Measurements from ENCODE around the gene FAR1.
"Not testable (repeated sequence)": the region's sequence is repeated elsewhere in the genome, so short reads cannot be mapped to it uniquely, and the experiment has no call there.

Gene FAR1

GRCh38 chr11:13702071-13702470 is 33.6 kb downstream of the FAR1 start:
- FAIRE-seq: no peak
- DNase-seq (ENCODE audit: low spot score): no peak

- no peak for DNase-seq (ENCODE audit: low spot score)
- no peak for FAIRE-seq
These were observed 37.2 kb downstream of the FAR1 start for GRCh38 chr11:13705710-13706109.

- no peak for FAIRE-seq
These were observed 45.5 kb downstream of the FAR1 start for GRCh38 chr11:13713982-13714381.

GRCh38 chr11:13717331-13717730 is 48.9 kb downstream of the FAR1 start:
- FAIRE-seq (no peak), DNase-seq (ENCODE audit: low spot score) (no peak)

More at GRCh38 chr11:13713982-13714381, 45.5 kb downstream of the FAR1 start:
- no peak for DNase-seq (ENCODE audit: low spot score)

GRCh38 chr11:13718394-13718793 is 49.9 kb downstream of the FAR1 start:
- FAIRE-seq (no peak), DNase-seq (ENCODE audit: low spot score) (no peak)

- FAIRE-seq (no peak), DNase-seq (ENCODE audit: low spot score) (no peak)
These were observed 52.5 kb downstream of the FAR1 start for GRCh38 chr11:13720940-13721339.

GRCh38 chr11:13721760-13722159 is 53.3 kb downstream of the FAR1 start:
- no peak for DNase-seq (ENCODE audit: low spot score)
- no peak for FAIRE-seq

GRCh38 chr11:13726456-13726855 is 58.0 kb downstream of the FAR1 start:
- DNase-seq (ENCODE audit: low spot score) (no peak), FAIRE-seq (no peak)

GRCh38 chr11:13728076-13728475 is 59.6 kb downstream of the FAR1 start:
- DNase-seq (ENCODE audit: low spot score) (no peak), FAIRE-seq (no peak)

- DNase-seq (ENCODE audit: low spot score) (no peak), FAIRE-seq (no peak)
These were observed 66.1 kb downstream of the FAR1 start for GRCh38 chr11:13734530-13734929.

- no peak for FAIRE-seq
- DNase-seq (ENCODE audit: low spot score): no peak
These were observed 76.7 kb downstream of the FAR1 start for GRCh38 chr11:13745165-13745564.

GRCh38 chr11:13753316-13753715 is 84.8 kb downstream of the FAR1 start:
- not testable (repeated sequence) for DNase-seq (ENCODE audit: low spot score); FAIRE-seq

- FAIRE-seq (no peak), DNase-seq (ENCODE audit: low spot score) (no peak)
These were observed 90.6 kb downstream of the FAR1 start for GRCh38 chr11:13759050-13759449.

GRCh38 chr11:13760115-13760514 is 91.6 kb downstream of the FAR1 start:
- no peak for FAIRE-seq

GRCh38 chr11:13761250-13761649 is 92.8 kb downstream of the FAR1 start:
- DNase-seq (ENCODE audit: low spot score): peak; percentile 49
- peak; percentile 85 for FAIRE-seq

More at GRCh38 chr11:13760115-13760514, 91.6 kb downstream of the FAR1 start:
- DNase-seq (ENCODE audit: low spot score): peak; percentile 64

GRCh38 chr11:13761716-13762115 is 93.2 kb downstream of the FAR1 start:
- FAIRE-seq (no peak), DNase-seq (ENCODE audit: low spot score) (peak; percentile 40)

- FAIRE-seq: no peak
- DNase-seq (ENCODE audit: low spot score): no peak
These were observed 94.2 kb downstream of the FAR1 start for GRCh38 chr11:13762718-13763117.

GRCh38 chr11:13763341-13763740 is 94.9 kb downstream of the FAR1 start:
- FAIRE-seq (no peak), DNase-seq (ENCODE audit: low spot score) (no peak)

GRCh38 chr11:13765886-13766285 is 97.4 kb downstream of the FAR1 start:
- no peak for FAIRE-seq
- no peak for DNase-seq (ENCODE audit: low spot score)

- FAIRE-seq (no peak), DNase-seq (ENCODE audit: low spot score) (no peak)
These were observed 99.0 kb downstream of the FAR1 start for GRCh38 chr11:13767471-13767870.

GRCh38 chr11:13769188-13769587 is 100.7 kb downstream of the FAR1 start:
- DNase-seq (ENCODE audit: low spot score): no peak
- FAIRE-seq: no peak

GRCh38 chr11:13771151-13771550 is 102.7 kb downstream of the FAR1 start:
- FAIRE-seq: peak; percentile 30

GRCh38 chr11:13772223-13773046 is 104.0 kb downstream of the FAR1 start:
- no peak for FAIRE-seq
- peak; percentile 48 for DNase-seq (ENCODE audit: low spot score)

More at GRCh38 chr11:13771151-13771550, 102.7 kb downstream of the FAR1 start:
- no peak for DNase-seq (ENCODE audit: low spot score)

Measured in urothelium cell line (cell line).